ENCODE data around the gene CES3.

DNA sequence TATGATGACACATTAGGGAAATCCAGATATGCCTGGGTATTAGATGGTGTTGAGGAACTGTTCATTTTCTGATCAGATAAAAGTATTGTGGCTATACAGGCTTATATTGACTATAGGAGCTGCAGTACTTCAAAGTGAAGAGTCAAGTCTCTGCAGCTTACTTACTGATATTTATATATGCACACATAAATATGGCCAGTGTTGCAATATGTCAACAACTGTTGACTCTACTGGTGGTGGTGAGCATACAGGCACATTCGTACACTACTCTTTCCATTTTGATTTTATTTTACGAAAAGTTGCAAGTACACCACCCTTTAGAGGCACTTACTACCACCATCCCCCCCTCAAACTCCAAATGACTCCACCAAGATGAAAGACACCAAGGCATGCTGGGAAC is 29.4 kb upstream of the CES3 start:
- TF ChIP-seq, protein P1, sequence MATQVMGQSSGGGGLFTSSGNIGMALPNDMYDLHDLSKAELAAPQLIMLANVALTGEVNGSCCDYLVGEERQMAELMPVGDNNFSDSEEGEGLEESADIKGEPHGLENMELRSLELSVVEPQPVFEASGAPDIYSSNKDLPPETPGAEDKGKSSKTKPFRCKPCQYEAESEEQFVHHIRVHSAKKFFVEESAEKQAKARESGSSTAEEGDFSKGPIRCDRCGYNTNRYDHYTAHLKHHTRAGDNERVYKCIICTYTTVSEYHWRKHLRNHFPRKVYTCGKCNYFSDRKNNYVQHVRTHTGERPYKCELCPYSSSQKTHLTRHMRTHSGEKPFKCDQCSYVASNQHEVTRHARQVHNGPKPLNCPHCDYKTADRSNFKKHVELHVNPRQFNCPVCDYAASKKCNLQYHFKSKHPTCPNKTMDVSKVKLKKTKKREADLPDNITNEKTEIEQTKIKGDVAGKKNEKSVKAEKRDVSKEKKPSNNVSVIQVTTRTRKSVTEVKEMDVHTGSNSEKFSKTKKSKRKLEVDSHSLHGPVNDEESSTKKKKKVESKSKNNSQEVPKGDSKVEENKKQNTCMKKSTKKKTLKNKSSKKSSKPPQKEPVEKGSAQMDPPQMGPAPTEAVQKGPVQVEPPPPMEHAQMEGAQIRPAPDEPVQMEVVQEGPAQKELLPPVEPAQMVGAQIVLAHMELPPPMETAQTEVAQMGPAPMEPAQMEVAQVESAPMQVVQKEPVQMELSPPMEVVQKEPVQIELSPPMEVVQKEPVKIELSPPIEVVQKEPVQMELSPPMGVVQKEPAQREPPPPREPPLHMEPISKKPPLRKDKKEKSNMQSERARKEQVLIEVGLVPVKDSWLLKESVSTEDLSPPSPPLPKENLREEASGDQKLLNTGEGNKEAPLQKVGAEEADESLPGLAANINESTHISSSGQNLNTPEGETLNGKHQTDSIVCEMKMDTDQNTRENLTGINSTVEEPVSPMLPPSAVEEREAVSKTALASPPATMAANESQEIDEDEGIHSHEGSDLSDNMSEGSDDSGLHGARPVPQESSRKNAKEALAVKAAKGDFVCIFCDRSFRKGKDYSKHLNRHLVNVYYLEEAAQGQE (IDR thresholded peaks at IDR 0.05) = no peak
- TF ChIP-seq, protein P2, sequence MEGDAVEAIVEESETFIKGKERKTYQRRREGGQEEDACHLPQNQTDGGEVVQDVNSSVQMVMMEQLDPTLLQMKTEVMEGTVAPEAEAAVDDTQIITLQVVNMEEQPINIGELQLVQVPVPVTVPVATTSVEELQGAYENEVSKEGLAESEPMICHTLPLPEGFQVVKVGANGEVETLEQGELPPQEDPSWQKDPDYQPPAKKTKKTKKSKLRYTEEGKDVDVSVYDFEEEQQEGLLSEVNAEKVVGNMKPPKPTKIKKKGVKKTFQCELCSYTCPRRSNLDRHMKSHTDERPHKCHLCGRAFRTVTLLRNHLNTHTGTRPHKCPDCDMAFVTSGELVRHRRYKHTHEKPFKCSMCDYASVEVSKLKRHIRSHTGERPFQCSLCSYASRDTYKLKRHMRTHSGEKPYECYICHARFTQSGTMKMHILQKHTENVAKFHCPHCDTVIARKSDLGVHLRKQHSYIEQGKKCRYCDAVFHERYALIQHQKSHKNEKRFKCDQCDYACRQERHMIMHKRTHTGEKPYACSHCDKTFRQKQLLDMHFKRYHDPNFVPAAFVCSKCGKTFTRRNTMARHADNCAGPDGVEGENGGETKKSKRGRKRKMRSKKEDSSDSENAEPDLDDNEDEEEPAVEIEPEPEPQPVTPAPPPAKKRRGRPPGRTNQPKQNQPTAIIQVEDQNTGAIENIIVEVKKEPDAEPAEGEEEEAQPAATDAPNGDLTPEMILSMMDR (IDR thresholded peaks at IDR 0.05; ENCODE audit: low read depth, low read length, missing input control) = no peak
- TF ChIP-seq GABPA (IDR thresholded peaks at IDR 0.05 in 1 of 2, conservative IDR thresholded peaks at IDR 0.05 in 1 of 2) (no peak), HNF4G (IDR thresholded peaks at IDR 0.05) (no peak), TAF1 (conservative IDR thresholded peaks at IDR 0.05) (no peak), RAD21 (IDR thresholded peaks at IDR 0.05) (no peak), EGR1 (IDR thresholded peaks at IDR 0.05; ENCODE audit: low read depth in 2 of 2) (no peak), FOXA2 (IDR thresholded peaks at IDR 0.05) (no peak), RXRA (IDR thresholded peaks at IDR 0.05) (no peak), YY1 (IDR thresholded peaks at IDR 0.05) (no peak), SP1 (IDR thresholded peaks at IDR 0.05) (no peak)
- TF ChIP-seq, protein P3, sequence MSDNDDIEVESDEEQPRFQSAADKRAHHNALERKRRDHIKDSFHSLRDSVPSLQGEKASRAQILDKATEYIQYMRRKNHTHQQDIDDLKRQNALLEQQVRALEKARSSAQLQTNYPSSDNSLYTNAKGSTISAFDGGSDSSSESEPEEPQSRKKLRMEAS (IDR thresholded peaks at IDR 0.05) = no peak
- TF ChIP-seq, protein P4, sequence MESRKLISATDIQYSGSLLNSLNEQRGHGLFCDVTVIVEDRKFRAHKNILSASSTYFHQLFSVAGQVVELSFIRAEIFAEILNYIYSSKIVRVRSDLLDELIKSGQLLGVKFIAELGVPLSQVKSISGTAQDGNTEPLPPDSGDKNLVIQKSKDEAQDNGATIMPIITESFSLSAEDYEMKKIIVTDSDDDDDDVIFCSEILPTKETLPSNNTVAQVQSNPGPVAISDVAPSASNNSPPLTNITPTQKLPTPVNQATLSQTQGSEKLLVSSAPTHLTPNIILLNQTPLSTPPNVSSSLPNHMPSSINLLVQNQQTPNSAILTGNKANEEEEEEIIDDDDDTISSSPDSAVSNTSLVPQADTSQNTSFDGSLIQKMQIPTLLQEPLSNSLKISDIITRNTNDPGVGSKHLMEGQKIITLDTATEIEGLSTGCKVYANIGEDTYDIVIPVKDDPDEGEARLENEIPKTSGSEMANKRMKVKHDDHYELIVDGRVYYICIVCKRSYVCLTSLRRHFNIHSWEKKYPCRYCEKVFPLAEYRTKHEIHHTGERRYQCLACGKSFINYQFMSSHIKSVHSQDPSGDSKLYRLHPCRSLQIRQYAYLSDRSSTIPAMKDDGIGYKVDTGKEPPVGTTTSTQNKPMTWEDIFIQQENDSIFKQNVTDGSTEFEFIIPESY (IDR thresholded peaks at IDR 0.05) = no peak
